ENCODE results near the gene C2orf72.
"Not testable (repeated sequence)": the region's sequence is repeated elsewhere in the genome, so short reads cannot be mapped to it uniquely, and the experiment has no call there.

The C2orf72 gene

DNA sequence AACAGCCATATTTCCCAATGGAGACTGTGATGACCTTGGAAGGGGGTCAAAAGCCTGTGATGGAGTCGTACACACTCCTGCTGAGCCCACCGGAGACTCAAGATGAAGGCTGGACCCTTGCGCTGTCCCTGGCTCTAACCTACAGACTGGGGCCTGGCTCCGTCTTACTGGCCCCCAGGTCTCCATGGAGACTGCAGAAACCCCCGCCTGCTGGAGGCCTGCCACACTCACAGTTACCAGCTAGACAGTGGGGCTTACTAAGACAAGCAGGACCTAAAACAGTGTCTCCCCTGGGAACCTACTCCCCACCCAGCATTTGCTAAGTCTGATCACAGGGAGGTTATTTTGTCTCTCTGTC, 9.6 kb downstream of the C2orf72 start:
- no peak for DNase-seq (ENCODE audit: low read depth)

DNA sequence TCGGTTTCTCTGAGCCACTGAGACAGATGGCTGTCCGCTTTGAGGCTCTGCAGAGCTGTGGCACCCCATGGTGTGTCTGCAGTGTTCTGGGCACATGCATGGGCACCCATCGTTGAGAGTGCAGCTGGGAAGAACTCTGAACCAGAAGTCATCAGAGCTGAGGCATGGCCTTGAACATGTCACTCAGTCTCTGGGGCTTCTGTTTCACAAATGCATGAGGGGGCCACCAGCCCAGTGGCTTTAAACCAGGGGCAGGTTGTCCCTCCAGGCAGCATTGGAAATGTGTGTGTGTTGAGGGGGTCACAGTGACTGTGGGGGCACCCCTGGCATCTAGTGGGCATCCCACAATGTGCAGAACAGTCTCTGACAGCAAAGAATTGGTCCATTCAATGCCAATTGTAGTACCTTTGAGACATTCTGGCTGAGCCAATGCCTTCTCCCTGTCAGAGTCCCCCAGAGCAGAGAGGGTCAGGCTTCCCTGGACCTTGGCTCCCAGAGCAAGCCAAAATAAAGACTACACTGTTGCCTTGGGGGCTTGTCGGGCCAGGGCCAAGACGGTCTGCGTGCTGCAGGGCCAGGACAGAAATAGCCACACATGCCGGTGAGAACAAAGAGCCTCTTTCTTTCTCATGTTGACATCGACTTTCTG, 10.1 kb downstream of the C2orf72 start:
- DNase-seq (ENCODE audit: low read depth): no peak

- DNase-seq (ENCODE audit: low read depth): no peak
Measured at GRCh38 chr2:231047923-231048915, 10.9 kb downstream of the C2orf72 start.

GRCh38 chr2:231049286-231050017, 12.1 kb downstream of the C2orf72 start:
- no peak for DNase-seq (ENCODE audit: low read depth)

DNA sequence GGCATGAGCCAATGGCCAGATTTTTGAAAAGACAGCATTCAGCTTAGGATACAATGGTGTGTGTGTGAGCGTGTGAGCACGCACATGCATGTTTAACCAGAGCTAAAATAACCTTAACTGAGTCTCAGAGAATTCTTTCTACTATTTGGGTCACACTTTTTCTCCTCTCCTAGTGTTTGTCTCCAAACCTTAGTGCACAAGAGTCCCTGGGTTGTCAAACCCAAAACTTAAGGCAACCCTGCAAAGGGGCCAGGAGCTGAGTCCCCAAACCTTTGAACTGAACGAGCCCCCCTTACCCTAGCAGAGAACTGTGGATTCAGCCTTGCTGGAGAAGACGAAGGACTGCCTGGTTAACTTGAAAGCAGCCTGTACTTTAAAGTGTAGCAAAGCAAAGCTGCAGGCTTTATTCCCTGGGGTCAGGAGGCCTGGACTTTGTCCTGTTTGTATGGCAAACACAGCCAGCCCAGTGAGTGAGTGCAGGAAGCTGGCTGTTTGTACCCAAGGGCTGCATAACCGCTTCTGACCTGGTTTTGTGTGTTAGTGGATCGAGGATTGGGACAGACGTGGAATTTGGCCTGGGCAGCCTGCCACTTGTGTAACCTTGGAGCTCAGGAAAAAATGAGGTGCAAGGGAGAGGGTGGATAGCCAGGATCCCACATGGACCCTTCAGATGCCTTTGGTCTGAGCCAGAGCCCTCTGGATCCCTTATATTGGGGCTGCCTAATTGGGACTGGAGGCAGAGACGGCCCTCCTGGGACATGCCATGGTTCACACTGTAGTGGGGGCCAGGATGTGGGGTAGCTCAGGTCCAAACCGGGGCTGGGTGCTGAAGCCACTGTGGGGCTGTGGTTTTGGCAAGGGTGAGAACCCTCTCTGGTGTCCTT, 12.9 kb downstream of the C2orf72 start:
- no peak for DNase-seq (ENCODE audit: low read depth)

DNA sequence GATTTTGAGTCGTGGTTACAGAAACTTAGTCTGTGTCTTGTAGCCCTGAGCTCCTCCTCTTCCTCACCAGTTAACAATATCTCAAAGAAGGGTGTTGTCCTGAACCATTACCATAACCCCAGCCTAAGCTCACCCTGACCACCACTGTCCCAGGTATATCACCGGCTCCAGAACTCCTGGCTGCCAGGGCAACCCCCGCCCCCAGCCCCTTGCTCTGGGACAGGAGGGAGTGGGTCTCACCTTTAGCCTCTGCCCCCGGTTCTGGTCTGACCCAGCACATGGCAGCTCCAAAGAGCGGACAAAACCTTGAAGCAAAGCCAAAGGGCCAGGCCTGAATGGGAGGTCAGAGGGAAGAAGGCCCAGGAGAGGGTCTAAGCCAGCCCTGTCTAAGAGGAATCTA, 13.8 kb downstream of the C2orf72 start:
- DNase-seq (ENCODE audit: low read depth): no peak

DNA sequence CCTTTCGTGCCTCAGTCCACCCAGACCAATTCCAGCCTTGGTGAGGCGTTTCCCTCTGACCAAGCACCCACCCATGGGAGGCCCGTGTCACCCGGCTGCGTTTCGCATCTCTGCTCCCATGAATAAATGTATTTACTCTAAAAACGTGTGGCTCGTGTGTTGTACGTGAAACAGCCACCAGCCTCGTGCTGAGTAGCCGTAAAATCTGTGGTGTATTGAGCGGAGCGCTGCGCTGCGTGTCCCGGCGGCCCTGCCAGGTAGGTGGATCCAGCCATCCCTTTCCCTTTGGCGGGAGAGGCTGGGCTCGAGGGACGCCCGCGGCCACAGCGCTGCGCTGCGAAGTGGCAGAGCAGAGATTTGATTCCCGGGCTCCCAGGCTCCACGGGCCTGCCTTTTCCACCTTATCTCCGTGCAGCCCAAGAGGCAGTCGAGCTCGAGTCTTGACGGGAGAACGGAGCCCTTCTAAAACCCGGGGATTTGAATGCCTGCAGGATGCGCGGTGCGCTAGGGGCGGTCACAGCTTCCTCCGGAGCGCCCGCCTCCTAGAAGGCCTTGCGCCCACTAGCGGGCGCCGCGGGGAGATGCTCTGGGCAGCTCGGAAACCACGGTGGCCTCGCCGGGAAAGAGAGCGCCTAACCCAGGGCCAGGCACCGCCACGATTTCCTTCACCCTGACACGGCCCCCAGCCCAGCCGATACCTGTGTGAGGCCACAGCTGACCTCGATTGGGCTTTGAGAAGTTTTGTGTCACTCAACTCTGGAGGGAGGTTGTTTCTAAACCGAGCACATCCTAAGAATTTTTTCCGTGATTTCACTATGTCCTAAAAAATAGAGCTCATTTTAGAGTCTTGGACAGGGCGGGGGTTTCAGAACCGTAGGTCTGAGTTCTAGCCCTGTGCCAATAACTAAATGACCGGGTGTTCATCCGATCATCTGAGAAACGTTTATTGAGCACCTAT, 15.4 kb downstream of the C2orf72 start:
- no peak for DNase-seq (ENCODE audit: low read depth)

GRCh38 chr2:231053846-231054245, 16.5 kb downstream of the C2orf72 start:
- no peak for DNase-seq (ENCODE audit: low read depth)

- DNase-seq (ENCODE audit: low read depth): peak; percentile 68
Measured at GRCh38 chr2:231056453-231057416, 19.4 kb downstream of the C2orf72 start, which contains the start of gene PSMD1. PSMD1 (plus strand) TSS chr2:231056867; CDS start chr2:231057026, 159 bp downstream.

DNA sequence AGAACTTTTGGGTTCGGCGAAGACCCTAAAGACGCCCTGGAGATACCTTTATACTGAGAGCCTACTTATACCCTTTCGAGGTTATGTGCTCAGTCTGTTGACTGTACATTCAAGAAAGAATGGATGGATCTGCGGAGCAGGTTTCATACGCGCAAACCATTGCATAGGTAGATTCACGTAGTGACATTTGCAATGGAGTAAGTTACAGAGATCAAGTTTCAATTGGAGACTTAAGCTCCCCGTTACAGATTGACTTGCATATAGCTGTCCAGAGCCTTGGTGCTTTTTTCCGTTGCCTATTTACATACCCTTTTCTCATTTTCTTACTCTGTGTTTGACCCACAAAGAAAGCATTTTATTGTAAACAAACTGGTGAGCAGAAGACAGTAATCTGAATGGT, 20.3 kb downstream of the C2orf72 start:
- no peak for DNase-seq (ENCODE audit: low read depth)

DNA sequence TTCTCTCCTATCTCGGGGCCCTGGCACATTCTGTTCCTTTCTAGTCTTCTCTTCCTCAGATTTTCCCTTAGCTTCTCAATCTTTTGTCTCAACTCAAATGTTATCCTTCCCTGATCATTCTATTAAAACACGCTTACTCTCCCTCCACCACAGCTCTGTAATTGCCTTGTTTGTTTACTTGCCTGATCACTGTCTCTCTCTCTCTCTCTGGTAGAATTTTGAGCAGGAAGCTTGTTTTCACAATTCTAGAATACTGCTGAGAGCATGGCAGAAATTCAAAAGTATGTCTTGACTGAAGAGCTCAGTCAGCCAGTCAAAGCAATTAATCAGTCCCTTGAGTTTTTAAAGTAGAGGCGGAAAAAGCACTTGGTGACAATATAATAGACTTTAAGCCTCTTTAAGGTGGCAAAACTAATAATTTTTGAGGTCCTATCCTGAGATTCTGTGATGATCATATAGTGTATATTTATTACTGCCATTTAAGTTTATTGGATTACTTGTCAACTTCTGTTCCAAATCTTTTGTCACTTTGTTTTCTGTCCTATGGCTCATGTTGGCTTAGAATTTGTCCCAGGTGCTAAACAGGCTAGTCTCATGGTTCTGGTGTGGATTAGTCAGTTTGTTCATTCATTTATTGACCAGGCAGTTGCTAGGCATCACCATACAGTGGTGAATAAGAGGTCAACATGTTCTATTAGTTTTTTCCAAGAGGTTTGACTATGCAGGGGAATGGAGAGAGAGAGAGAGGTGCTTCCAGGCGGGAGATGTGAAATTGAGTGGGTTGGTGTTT, 21.6 kb downstream of the C2orf72 start:
- DNase-seq (ENCODE audit: low read depth): no peak

GRCh38 chr2:231059756-231060155, 22.4 kb downstream of the C2orf72 start:
- DNase-seq (ENCODE audit: low read depth): no peak

DNA sequence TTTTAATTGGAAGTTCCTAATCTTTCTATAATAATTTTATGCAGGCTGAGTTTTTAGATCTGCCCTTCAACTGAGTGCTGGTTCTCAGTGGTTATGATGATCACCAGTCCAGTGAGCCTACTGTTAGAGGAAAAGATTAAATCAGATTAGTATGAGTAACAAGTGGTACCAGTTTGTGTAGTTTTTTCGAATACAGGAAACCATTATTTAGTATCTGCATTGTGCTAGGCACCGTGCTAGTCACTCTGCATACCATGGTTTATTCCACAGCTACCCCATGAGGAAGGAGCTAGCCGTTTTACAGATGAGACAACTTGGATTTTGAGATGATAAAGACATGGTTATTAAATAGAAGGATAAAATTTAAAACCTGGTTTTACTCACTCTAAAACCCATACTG, 25.5 kb downstream of the C2orf72 start:
- no peak for DNase-seq (ENCODE audit: low read depth)

- no peak for DNase-seq (ENCODE audit: low read depth)
Measured at GRCh38 chr2:231063347-231063746, 26.0 kb downstream of the C2orf72 start.

GRCh38 chr2:231065966-231066365, 28.6 kb downstream of the C2orf72 start:
- DNase-seq (ENCODE audit: low read depth): no peak

GRCh38 chr2:231067531-231067930, 30.2 kb downstream of the C2orf72 start:
- not testable (repeated sequence) for DNase-seq (ENCODE audit: low read depth)

DNA sequence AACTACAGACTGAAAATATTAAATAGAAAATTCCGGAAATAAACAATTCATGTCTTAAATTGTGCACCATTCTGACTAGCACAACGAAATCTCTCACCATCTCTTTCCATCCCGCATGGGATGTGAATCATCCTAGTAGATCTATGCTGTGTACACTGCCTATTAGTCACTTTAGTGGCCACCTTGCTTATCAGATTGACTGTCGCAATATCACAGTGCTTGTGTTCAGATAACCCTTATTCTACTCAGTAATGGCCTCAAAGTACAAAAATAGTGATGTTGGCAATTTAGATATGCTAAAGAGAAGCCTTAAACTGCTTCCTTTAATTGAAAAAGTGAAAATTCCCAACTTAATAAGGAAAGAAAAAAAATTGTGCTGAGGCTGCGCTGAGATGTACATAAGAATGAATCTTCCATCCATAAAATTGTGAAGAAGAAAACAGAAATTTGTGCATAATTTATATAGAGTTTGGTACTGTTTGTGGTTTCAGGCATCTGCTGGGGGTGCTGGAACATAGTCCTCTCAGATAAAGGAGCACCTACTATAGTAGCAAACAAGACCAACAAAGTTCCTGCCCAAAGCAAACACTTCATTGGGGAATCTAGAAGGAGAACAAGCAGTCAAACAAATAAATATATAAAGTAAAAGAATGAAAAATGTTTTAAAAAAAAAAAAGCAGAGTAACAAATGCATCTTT, 31.4 kb downstream of the C2orf72 start:
- no peak for DNase-seq (ENCODE audit: low read depth)

Data from HS-27A (cell line).